BE2C (cell line): ENCODE results near the gene EEFSEC.

Experiments used
- DNase-seq: peaks from one replicate; pipeline ENCODE4 v3.0.0-alpha.2; 2020
- H3K27me3 ChIP-seq: fragments of 250-450 bp; sonication (Bioruptor Pico); 2 replicates; pipeline ENCODE4 v1.5.1; 2020; ENCODE audit warnings: mild to moderate bottlenecking
- H3K36me3 ChIP-seq: fragments of 250-450 bp; sonication (Bioruptor Pico); 2 replicates; pipeline ENCODE4 v1.5.1; 2020; ENCODE audit warnings: mild to moderate bottlenecking
- H3K4me1 ChIP-seq: fragments of 250-450 bp; sonication (Bioruptor Pico); 2 replicates; pipeline ENCODE4 v1.5.1; 2020
- H3K4me3 ChIP-seq: 2 replicates; pipeline ENCODE4 v1.5.1; 2011; ENCODE audit warnings: low read depth, low read length
- H3K9me3 ChIP-seq: fragments of 250-450 bp; sonication (Bioruptor Pico); 2 replicates; pipeline ENCODE4 v1.5.1; 2020
- CTCF ChIP-seq: IDR thresholded peaks from 2 replicates; pipeline ENCODE4 v1.5.1; 2012; ENCODE audit warnings: mild to moderate bottlenecking, low read depth, low read length

Gene EEFSEC

GRCh38 chr3:128324911-128325592 lies 171.8 kb downstream of the EEFSEC start:
- Histone ChIP-seq H3K27me3 (no peaks in the 10 kb centered on the region), H3K9me3 (no peaks in the 10 kb centered on the region), H3K36me3 (no peaks in the 10 kb centered on the region), H3K4me3 (no peak overlapping the region), H3K4me1 (peaks cover 15% of the 10 kb centered on the region)
- no peak for TF ChIP-seq CTCF
- DNase-seq = no peak

GRCh38 chr3:128326051-128326823 lies 173.0 kb downstream of the EEFSEC start:
- no peaks in the 10 kb centered on the region for H3K9me3 ChIP-seq
- peak; percentile 24; the same call in 1 of the 2 replicates for TF ChIP-seq CTCF
- H3K4me1 ChIP-seq = peaks cover 12% of the 10 kb centered on the region
- H3K27me3 ChIP-seq = no peaks in the 10 kb centered on the region
- H3K4me3 ChIP-seq = no peak overlapping the region
- DNase-seq = no peak
- H3K36me3 ChIP-seq = no peaks in the 10 kb centered on the region

GRCh38 chr3:128327606-128328031 lies 174.3 kb downstream of the EEFSEC start:
- Histone ChIP-seq H3K27me3 (no peaks in the 10 kb centered on the region), H3K4me3 (no peak overlapping the region), H3K4me1 (peaks cover 12% of the 10 kb centered on the region), H3K36me3 (no peaks in the 10 kb centered on the region), H3K9me3 (no peaks in the 10 kb centered on the region)
- DNase-seq = no peak
- no peak for TF ChIP-seq CTCF

GRCh38 chr3:128328546-128329458 lies 175.5 kb downstream of the EEFSEC start:
- TF ChIP-seq CTCF = no peak
- Histone ChIP-seq H3K4me3 (no peak overlapping the region), H3K36me3 (no peaks in the 10 kb centered on the region), H3K27me3 (no peaks in the 10 kb centered on the region), H3K9me3 (no peaks in the 10 kb centered on the region), H3K4me1 (peaks cover 19% of the 10 kb centered on the region)
- DNase-seq = peak; percentile 3

- peak; percentile 14 for DNase-seq
- no peak for TF ChIP-seq CTCF
- Histone ChIP-seq H3K4me3 (no peak overlapping the region), H3K4me1 (peaks cover 16% of the 10 kb centered on the region), H3K36me3 (no peaks in the 10 kb centered on the region), H3K9me3 (no peaks in the 10 kb centered on the region), H3K27me3 (no peaks in the 10 kb centered on the region)
Observed at GRCh38 chr3:128329491-128330213, 176.4 kb downstream of the EEFSEC start.
